Stimulated activated CD4-positive, alpha-beta T cell treated with anti-CD3 and anti-CD28 coated beads, Interleukin-12 subunit alpha, Interleukin-12 subunit beta, amount 100 ng/mL, for 48 hours (primary cell): Measurements from ENCODE around the gene MAZ.
"Not testable (repeated sequence)": the region's sequence is repeated elsewhere in the genome, so short reads cannot be mapped to it uniquely, and the experiment has no call there.

Experiments used
- DNase-seq, 3 donors: peaks; one replicate each; pipeline ENCODE4 v3.0.0-alpha.2; 2020; ENCODE audit warnings: low read depth in 2 of 3, low spot score in 1 of 3

Gene MAZ

DNA sequence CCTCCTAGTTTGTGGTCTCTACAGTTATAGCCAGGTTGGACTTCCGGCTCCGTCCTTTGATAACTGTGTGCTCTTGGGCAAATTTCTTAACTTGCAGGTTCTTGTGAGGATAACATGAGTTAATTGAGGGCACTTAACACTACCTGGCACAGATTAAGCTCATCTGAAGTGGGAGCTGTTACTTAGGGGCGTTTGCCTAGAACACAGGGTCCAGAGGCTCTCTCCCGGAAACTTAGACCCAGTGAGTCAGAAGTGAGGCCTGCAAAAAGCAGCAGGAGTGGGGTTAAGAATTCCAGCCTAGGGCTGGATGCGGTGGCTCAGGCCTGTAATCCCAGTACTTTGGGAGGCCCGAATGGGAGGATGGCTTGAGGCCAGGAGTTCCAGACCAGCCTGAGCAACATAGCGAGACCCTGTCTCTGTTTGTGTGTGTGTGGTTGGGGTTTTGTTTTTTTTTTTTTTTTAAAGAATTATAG lies 15.3 kb downstream of the MAZ start:
- no peak for DNase-seq

DNA sequence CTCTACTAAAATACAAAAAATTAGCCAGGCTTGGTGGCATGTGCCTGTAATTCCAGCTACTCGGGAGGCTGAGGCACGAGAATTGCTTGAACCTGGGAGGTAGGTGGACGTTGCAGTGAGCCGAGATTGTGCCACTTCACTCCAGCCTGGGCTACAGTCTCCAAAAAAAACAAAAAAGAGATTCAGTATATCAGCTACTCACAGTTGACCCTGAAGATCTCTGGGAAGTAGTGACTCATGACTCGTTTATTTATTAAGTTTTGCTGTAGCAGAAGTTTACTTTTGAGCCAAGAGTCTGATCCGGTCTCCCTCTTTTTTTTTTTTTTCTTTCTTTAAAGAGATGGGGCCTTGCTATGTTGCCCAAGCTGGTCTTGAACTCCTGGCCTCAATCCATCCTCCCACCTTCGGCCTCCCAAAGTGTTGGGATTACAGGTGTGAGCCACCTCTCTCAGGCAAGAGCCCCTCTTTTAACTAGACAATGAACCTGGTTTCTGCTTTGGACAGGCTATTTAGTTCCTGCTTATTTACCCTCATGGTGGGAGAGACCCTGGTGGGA lies 18.3 kb downstream of the MAZ start:
- no peak for DNase-seq

DNA sequence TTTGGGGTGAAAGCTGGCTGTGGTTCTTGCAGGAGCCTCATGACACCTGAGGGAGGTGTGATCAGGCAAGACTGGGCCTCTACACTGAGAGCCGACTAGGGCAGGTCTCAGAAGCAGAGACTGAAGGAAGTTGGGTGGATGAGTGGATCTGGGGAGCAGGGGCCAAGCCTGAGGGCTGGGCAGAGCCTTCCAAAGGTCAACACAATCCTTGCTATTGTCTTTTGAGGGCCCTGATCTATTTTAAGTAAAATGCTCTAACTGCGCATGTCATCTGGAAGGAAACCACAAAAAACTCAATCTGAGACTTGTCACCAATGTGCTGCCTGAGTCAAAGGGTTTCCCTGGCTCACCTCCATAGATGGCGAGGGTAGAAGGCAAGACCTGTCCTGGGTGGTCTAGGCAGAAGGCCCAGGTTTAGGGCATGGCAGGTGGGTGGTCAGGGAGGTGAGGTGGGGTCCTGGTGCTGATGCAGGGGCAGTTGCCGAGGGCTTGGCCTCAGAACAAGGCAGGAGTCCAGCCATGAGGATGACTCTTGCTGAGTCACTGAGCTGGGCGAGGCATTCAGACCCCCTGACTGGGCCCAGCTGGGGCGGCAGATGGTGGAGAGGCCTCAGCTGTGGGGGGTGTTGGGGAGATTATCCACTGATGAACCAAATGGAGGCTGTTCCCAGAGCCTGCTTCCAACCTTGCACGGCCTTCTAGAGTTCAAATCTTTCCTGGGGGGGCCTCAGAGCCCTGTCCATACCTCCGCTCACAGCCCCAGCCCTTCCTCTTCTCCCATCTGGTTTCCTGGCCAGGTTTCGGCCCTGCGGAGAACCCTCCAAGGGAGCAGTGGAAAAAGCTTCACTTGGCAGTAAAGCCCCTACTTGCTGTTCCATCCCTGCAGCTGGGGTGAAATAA lies 19.1 kb downstream of the MAZ start:
- no peak for DNase-seq

DNA sequence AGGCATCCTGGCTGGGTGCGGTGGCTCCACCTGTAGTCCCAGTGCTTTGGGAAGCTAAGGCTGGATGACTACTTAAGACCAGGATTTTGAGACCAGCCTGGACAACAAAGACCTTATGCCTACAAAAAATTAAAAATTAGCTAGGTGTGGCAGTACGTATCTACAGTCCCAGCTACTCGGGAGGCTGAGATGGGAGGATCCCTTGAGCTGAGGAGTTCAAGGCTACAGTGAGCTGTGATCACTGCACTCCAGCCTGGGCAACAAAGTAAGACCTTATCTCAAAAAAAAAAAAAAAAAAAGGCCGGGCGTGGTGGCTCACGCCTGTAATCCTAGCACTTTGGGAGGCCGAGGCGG lies 20.0 kb downstream of the MAZ start:
- DNase-seq: no peak

DNA sequence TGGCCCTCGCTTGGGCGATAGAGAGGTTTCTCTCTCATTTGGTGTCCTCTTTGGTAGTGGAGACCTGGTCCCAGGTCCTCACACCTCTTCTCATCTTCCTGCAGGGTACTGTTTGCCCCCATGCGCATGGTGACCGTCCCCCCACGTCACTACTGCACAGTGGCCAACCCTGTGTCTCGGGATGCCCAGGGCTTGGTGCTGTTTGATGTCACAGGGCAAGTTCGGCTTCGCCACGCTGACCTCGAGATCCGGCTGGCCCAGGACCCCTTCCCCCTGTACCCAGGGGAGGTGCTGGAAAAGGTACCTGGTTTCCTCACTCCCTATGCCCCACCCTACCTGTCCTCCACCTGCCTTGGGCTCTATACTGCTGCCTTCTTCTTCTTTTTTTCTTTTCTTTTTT lies 24.4 kb downstream of the MAZ start:
- no peak for DNase-seq

DNA sequence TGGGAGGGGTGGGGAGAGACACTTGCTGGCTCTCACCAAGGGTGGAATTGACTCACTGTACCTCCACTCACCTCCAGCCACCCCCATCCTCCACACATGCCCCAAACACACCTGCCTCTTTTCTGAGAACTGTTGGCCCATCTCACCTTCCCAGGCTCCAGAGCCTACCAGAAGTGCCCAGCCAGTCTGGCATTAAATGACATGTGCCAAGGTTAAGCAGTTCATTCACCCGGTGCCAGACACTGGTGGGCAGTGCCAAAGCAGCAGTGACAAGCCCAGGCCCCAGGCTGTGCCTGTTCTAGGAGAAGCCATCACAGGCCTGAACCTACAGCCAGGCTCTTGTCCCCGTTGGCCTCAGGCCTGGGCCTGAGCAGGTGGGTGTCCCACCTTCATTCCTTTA lies 25.2 kb downstream of the MAZ start:
- no peak for DNase-seq

DNA sequence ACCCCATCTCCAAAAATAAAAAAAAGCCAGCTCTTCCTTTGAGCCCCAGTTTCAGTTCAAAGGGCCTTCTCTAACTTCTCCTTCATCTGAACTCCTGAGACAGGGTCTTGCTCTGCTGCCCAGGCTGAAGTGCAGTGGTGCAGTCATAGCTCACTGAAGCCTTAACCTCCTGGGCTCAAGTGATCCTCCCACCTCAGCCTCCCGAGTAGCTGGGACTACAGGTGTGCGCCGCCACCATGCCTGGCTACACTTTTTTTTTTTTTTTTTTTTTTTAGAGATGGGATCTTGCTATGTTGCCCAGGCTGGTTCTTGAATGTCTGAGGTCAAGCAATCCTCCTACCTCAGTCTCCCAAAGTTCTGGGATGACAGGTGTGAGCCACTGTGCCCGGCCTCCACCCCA lies 26.9 kb downstream of the MAZ start:
- DNase-seq: not testable (repeated sequence)

DNA sequence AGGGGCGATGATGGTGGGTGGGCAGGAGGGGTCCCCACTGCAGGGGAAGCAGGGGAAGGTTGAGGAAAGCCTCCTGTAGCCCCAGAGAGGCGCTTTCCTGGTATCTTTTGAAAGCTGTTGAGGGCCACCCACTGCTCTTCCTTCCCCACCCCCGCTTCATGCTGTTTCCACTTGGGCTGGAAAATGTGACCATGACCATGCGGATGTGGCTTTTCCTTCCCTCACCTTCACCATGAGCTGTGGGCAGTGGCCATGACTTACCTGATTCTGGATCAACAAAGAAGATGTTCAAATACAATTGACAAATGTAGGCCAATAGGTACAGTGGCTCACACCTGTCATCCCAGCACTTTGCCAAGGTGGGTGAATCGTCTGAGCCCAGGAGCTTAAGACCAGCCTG lies 27.8 kb downstream of the MAZ start:
- no peak for DNase-seq

DNA sequence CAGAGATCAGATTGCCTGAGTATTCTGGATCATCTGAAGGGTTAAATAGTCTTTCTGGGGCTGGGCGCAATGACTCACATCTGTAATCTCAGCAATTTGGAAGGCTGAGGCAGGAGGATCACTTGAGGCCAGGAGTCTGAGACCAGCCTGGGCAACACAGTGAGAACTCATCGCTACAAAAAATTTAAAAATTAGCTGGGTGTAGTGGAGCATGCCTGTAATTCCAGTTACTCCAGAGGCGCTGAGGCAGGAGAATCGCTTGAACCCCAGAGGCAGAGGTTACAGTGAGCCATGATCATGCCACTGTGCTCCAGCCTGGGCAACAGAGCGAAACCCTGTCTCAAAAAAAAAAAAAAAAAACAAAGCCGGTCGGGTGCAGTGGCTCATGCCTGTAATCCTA lies 29.6 kb downstream of the MAZ start:
- no peak for DNase-seq

DNA sequence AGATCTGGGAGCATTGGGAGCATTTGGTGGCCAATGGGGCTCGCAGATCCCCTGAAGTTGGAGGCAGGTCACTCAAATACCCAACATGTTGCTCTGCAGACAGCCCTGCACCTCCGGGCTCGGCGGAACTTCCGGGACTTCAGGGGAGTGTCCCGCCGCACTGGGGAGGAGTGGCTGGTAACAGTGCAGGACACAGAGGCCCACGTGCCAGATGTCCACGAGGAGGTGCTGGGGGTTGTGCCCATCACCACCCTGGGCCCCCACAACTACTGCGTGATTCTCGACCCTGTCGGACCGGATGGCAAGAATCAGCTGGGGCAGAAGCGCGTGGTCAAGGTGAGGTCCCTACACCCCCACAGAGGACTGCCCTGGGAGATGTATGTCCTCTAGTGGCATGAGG lies 30.3 kb downstream of the MAZ start:
- no peak for DNase-seq

DNA sequence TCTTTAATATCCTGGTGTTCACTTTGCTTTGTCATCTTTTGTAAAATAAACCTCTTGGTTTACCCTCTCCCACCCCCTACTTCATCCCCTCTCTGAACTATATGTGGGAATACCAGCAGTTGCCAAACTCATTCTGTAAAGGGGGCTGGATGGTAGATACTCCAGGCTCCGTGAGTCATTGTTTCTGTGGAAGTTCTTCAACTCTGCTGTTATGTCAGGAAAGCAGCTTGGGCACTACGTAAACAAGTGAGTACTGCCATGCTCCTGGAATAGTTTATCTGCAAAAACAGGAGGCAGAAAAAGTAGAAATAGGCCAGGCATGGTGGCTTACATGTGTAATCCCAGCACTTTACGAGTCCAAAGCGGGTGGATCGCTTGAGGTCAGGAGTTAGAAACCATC lies 31.5 kb downstream of the MAZ start:
- DNase-seq: no peak

DNA sequence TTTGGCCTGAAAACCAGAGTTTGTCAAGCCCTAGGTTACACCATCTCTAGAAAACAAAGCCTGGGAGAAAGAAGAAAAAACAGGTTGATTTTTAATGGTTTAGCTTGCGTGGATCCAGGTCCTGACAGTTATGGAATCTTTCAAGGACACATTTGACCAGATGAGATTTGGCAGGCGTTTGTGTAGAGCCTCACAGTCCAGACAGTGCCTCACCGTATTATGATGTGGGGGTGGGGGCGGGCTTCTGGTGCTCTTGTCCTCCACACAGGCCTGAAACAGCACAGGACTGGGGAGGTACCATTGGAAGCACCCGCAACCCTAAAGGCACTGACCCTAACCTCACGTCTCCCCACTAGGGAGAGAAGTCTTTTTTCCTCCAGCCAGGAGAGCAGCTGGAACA lies 33.5 kb downstream of the MAZ start:
- no peak for DNase-seq

DNA sequence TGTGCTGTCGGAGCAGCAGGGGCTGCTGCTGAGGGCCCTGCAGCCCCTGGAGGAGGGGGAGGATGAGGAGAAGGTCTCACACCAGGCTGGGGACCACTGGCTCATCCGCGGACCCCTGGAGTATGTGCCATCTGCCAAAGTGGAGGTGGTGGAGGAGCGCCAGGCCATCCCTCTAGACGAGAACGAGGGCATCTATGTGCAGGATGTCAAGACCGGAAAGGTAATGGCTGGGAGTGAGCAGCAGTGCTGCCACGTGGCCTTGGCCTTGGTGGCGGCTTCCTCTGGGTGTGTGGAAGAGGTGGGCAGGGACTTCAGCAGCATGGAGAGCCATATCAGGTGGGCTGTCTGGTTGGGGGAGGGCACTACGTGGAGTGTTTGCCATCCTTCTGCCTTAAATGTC lies 33.9 kb downstream of the MAZ start:
- DNase-seq: no peak

DNA sequence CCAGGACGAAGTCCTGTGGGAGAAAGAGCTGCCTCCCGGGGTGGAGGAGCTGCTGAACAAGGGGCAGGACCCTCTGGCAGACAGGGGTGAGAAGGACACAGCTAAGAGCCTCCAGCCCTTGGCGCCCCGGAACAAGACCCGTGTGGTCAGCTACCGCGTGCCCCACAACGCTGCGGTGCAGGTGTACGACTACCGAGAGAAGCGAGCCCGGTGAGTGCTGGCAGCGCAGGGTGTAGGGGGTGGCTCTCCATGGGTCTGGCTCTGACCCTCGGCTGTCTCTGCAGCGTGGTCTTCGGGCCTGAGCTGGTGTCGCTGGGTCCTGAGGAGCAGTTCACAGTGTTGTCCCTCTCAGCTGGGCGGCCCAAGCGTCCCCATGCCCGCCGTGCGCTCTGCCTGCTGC lies 35.3 kb downstream of the MAZ start:
- DNase-seq: no peak

DNA sequence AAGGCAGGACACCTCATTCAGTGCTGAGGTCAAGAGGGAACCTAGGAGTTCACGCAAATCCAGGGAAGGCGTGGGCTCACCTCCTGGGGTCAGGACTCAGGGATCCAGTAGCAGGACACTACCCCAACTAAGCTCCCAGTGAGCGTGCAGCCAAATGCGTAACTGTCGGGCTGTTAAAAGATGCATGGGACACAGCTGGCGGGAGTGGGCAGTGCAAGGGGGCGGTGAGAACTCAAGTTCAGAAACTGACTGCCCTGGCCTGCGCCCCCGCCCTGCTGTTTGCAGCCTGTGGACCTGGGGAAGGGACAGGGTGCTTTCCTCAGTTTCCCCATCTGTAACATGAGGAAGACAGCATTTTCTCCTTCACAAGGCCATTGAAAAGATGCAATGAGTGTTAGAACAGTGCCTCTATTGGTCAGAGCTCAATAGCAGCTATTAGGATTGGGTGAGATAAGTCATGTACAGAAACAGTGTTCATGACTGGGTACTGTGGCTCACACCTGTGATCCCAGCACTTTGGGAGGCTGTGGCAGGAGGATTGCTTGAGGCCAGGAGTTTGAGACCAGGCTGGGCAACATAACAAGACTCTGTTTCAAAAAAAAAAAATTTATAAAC lies 36.5 kb downstream of the MAZ start:
- no peak for DNase-seq

DNA sequence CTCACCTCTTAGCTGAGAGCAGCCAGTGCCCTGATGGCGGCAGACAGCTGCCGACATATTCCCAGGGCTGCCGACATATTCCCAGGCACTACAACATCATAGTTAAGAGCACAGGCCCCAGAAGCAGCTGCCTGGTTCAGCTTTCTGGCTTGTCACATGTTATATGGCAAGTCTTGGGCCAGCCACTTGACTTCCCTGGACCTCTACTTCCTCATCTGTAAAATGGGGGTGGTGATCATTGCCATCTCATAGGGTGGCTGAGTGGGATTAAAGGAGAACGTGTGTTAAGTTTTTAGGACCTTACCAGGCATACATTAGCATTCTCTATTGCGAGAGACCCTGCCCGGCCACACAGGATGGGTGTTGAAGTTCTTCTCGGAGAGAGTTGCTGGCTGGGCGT lies 37.6 kb downstream of the MAZ start:
- DNase-seq: no peak

DNA sequence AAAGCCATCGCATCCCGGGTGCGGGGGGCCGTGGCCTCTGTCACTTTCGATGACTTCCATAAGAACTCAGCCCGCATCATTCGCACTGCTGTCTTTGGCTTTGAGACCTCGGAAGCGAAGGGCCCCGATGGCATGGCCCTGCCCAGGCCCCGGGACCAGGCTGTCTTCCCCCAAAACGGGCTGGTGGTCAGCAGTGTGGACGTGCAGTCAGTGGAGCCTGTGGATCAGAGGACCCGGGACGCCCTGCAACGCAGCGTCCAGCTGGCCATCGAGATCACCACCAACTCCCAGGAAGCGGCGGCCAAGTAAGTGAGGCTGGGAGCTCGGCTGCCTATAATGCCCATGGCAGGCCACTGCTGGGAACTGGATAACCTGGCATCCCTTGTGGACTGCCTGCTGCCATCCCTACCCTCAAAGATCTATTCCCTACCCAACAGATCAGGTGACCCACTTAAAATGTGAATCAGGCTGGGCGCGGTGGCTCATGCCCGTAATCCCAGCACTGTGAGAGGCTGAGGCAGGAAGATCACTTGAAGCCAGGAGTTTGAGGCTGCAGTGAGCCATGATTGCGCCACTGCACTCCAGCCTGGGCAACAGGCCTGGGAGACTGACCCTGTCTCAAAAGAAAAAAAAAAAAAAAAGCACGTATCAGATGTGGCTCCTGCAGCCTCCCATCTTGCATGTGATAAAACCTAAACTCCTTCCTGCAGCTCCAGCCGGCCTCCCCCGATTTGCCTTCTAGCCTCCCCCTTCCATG lies 38.4 kb downstream of the MAZ start:
- no peak for DNase-seq

DNA sequence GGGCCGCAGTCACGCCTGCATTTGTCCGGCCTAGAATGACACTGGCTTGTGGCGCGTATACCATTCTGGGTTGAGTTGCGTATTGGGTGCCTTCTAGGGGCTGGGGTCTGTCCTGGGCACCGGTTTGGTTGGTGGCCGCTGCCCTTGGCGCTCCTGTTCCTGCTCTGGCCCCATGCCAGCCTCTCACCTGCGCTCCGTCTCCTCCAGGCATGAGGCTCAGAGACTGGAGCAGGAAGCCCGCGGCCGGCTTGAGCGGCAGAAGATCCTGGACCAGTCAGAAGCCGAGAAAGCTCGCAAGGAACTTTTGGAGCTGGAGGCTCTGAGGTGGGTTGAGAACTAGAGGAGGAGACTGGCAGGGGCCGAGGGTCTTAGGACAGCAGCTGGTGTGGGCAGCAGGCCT lies 39.3 kb downstream of the MAZ start:
- DNase-seq: no peak

DNA sequence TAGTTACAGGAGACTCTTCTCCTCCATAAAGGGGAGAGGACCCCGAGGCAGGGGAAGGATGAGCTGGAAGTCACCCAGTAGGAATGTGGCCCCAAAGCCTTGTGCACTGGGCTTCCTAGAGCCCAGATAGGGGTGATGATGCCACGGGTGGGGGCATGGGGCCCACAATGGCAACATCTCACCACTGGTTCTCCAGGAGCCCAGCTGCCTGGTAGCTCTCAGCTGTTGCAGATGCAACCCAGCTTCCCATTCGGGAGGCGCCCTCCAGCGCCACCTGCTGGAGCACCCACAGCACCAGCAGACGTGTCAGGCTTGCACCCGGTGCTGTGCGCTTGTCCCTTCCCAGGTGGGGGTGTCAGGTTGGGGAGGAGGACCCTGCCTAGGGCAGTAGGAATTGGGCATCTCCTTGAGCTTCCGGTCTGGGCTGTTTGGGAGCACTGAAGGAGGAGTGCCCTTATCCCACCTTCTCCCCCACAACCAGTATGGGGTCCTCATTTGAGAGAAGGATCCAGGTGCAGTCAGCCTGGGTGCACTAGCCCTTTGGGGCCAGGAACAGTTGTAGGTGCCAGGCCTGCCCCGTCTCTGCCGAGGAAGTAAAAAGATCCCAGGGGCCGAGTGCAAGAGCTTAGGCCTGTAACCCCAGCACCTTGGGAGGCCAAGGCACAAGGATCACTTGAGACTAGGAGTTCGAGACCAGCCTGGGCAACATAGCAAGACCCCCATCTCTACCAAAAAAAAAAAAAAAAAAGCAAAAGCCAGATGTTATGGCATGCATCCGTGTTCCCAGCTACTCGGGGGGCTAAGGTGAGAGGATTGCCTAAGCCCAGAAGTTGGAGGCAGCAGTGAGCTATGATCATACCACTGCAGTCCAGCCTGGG lies 42.3 kb downstream of the MAZ start:
- DNase-seq: peak; percentile 71 to 79 (median 77)

DNA sequence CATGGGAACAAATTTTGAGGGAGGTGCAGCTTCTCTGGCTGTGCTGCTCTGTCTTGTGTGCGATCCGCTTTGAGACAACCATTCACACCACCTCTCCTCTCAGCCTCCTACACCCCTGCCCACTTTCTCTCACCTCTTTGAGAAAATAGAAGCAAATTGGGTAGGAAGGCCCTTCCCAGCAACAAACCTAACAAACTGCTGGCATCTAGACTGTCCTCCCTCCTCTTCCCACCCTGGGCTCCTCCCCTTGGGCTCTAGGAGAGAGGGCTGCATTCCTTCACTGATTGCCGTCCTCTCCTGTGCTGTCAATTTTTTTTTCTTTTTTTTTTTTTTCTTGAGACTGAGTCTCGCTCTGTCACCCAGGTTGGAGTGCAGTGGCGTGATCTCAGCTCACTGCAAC lies 43.2 kb downstream of the MAZ start:
- DNase-seq: no peak

DNA sequence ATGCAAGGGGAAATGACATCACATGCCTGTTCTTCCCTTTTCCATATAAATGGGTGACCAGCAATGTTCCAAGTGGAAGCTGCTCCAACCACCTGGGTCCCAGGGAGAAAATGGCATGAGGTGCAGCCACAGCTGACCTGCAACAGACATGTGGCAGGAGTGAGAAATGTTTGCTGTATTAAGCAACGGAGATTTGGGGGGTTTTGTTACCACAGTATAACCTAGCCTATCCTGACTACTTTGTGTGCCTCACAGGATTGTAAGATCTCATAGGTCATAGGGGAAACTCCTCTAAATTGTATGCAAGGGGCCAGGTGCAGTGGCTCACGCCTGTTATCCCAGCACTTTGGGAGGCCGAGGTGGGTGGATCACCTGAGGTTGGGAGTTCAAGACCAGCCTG lies 44.7 kb downstream of the MAZ start:
- DNase-seq: no peak
